GM10847 (cell line): ENCODE data around the gene XAF1.

Source experiments
- POLR2A ChIP-seq: IDR thresholded peaks from 2 replicates; pipeline ENCODE4 v1.6.1; 2011; ENCODE audit not compliant: insufficient read length; ENCODE audit errors: extremely low read depth

The XAF1 gene

DNA sequence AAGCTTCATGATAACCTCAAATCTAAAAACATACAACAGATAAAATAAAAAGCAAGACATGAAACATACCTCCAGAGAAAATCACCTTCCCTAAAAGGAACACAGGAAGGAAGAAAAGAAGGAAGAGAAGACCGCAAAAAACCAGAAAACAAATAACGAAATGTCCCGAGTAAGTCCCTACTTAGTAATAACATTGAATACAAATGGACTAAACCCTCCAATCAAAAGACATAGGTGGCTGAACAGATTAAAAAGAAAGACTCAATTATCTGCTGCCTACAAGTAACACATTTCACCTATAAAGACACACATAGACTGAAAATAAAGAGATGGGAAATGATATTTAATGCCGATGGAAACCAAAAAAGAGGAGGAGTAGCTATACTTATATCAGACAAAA is 26.4 kb downstream of the XAF1 start:
- no peak for TF ChIP-seq POLR2A

DNA sequence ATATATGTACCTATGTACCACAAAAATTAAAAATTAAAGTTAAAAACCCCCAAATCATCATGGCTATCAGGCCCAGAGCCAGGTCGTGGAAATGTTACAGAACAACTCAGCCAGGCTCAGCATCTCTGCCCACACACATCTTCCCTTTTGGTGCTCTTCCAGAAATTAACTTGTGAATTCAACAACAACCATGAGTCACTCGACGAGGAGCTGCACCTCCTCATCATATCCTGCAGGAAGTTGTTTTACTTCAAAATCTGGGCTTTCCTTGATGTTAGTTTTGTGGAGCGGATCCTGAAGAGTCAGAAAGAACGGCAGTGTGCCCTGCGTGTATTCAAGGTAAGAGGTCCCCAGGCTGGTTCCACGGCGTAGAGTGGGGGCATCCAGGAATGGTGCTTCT is 30.8 kb downstream of the XAF1 start:
- TF ChIP-seq POLR2A, result no peak

DNA sequence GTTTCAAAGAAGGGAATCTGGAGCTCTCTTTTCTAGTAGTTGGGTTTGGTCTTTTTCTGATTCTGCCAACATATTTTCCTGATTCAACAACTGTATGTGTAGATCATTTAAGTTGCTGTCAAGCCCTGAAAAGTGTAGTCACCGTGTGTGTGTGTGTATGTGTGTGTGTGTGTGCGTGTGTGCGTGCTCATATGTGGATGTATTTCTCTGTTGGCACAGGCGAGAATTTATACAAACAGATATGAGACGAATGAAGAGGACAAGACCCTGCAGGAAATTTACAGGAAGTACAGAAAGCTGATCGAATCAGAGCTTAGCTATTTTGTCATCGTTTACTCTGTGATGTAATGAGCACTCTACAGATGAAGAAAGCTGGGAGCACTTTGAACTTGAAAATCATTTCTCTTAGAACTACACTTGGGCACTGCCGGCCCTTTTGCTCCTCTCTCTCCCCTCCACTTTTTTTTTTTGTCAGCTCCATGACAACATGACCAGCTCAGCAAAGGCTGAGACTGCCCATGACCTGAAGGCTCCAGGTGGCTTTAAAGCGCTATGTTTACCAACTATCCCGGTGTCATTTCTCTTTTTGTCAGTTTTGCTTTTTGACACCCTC is 31.3 kb downstream of the XAF1 start:
- TF ChIP-seq POLR2A, result no peak

DNA sequence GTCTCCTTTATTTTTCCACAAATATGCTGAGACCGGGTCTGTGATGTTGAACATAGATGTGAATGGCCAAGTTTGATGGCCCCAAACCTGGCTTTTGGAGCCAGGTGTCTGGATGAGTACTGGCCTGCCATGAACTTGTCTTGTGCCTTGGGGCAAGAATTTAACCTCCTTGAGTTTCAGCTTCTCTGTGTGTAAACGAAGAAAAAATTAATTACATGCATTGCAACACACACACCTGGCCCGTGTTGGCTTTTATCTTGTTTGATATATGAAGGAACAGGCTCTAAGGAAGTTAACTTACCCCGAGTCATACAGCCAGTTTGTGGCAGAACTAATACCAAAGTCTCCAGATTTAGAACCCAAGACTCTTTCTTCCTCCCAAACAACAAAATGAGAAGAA is 33.3 kb downstream of the XAF1 start:
- TF ChIP-seq POLR2A, result no peak

DNA sequence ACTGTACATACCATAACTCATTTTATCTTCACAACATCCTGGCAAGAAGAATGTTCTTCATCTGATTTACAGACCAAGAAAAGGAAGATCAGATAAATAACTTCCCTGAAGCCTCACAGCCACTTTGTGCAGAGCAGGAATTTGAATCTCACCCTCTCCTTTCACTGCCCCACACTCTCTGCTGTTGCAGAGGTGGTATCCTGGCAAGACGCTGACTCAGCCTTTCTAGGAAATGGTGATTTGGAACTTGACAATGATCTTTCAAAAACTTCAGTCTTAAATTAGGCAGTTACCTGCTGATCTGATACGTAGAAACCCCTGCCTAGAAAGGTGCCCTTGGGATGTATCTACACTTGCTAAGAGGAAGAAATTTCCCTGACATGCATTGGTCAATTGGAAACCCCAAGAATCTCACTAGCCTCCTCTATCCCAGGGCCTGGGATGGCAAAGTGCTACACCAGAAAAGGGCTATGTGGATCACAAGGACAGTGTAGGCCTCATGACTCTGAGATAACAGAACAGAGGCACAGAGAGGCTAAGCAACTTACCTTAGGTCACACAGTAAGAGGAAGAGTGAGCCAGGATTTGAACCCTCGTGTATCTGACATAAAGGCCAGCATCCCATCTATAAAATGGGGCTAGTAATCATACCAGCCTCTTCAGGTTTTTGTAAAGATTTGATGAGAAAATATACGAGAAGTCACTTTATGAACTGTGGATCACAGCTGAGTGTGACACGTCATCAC is 38.1 kb downstream of the XAF1 start:
- no peak for TF ChIP-seq POLR2A

DNA sequence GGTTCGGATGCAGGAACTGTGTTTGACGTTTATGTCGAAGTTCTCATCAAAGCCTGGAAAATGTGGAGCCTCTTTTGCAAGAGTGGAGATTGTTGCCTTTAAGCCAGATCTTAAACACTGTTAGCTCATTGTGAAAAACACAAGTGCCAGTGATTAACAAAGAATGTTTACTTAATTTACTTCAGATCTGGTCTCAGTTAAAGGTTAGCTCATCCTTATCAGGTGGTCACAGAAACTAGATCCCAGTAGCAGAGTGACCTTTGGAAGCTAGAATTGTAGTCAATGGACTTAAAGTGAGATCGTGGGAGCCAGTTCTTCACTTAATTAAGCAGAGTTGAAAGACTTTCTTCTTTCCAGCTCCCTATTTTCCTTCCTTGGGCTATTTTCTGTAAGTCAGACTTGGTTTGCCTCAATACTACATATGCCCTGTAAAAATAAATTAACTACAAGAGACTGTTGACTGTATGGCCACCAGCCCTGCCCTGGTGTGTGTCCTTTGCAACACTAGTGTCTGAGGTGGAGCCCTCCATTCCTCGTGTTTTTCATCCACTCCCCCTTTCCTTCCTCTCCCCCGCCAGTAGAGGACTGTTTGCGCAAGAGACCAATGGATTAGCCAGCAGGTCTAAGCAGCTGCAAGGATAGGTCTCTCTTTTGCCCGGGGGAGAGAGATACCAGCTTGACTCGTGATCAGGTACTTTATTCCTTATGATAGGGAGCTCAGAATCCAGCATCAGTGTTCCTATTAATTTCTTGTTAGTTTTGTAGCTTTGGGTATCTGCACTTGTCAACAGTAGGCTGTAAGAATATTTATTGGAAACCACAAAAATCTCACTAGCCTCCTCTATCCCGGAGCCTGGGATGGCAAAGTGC is 40.4 kb downstream of the XAF1 start:
- no peak for TF ChIP-seq POLR2A

DNA sequence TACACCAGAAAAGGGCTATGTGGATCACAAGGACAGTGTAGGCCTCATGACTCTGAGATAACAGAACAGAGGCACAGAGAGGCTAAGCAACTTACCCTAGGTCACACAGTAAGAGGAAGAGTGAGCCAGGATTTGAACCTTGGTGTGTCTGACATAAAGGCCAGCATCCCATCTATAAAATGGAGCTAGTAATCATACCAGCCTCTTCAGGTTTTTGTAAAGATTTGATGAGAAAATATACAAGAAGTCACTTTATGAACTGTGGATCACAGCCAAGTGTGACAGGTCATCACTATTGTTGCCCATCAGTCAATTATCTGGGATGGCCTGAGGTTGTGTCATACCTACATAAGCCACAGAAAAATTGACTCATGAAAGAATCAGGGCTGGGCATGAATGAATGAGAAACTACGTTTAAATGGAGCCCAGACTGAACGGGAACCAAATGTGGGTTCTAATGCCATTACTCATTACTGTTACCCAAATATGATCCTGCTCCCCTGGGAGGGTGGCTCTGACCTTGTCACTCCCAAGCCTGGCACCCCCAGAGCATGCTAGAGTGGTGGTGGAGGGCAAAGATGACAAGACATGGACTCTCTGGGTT is 41.1 kb downstream of the XAF1 start:
- TF ChIP-seq POLR2A, result no peak

DNA sequence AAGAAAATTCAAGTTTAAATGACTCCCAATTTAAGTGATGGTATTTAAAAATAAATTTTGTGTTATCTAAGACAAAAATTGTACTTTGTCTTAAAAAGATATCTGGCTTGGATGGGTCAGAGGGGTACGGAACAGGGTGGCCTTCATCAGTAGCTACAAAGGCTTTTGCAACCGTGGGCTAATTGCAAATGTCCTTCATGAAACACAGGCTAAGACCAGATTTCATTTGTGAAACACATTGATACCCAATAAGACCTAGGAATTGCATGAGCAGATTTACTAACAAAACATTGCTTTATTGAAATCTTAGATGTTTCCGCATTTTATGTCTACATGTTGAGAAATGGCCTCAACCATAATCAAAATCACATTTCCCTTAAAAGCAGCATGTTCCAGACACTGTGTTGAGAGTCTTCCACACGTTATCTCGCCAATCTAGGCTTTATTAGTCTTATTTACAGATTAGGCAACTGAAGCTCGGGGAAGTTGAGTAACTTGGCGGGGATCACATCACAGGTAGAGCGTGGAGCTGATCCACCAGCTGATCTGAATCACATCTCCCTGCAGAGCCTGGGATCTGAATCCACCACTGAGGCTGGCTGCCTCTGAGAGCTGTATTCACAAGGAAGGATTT is 42.0 kb downstream of the XAF1 start:
- TF ChIP-seq POLR2A, result no peak

DNA sequence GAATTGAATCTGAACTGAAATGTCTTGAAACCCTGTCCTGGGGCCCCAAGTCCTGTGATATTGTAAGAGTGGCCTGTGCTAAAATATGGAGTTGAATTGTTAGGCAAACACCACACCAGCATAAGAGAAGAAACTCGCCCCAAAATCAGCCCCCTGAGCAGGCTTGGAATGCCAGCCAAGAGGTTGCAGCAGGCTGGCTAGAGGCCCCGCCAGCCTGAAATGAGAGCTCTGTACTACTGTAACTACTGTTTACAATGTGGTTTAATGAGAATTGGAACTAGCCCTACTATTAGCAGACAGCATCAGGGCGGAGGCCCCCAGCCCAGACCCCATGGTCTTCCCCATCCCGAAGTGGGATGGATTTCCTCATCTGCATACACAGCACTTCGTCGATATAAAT is 43.9 kb downstream of the XAF1 start:
- no peak for TF ChIP-seq POLR2A

DNA sequence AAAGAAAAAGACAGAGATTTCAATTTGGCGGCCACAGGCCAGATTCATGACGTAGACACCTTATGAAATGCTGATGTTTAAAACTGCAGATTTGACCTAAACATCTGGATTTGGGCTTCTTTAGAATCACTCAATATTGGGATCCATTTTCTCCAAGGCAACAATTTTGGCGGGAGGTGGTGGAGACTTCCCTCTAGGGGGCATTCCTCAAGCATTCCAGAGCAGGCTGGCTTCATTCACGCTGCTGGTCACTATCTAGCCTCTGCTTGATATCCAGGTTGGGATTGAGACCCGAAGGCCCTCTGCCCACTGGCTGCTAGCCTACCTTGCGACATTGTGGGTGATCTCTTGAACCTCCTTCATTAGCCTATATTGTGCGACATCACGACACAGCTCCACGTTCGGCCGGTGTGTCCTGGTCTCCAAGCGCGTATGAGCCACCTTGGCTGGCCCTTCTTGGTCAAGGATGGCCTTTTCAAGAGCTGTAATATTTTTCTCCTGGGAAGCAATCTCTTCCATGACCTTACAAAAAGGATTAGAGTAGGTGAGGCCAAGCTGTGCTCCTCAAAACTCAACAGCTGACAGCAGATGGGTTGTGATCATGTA is 44.7 kb downstream of the XAF1 start:
- TF ChIP-seq POLR2A, result no peak

DNA sequence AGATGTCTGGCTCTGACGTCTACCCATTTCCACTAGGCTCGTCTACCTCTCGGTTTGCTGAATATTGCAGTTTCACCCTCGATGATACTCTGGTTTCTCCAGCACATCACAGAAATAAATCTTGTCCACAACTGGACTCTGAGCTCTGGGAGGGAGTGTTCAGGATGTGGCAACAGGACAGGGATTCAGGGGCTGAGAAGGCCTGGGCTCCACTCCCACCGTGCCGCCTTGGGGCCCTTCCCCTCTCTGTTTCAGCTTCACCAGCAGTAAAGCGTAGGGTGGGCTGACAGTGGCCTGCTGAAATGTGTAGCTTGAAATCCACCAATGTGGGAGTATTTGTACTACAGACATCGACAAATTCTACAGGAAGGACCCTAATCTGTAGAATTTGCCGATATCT is 55.7 kb downstream of the XAF1 start:
- TF ChIP-seq POLR2A, result no peak

DNA sequence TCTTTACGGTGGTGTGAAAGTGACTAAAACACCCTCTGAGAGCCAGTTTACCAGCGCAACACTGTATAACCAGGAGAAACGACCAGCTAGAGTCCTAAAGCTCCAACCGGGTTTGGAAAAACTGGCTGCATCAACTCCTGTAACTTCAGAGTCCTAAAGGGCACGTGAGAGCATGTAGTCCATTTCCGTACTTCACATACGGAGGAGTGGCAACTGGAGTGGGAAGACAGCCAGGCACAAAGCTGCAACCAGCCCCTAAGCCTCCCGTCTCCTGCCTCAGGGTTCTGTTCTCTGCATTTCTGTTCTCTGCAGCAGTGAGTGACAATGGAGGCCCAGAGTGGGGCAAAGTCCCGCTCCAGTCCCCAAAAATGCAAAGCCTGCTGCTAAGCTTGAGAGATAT is 56.4 kb downstream of the XAF1 start:
- TF ChIP-seq POLR2A, result no peak

DNA sequence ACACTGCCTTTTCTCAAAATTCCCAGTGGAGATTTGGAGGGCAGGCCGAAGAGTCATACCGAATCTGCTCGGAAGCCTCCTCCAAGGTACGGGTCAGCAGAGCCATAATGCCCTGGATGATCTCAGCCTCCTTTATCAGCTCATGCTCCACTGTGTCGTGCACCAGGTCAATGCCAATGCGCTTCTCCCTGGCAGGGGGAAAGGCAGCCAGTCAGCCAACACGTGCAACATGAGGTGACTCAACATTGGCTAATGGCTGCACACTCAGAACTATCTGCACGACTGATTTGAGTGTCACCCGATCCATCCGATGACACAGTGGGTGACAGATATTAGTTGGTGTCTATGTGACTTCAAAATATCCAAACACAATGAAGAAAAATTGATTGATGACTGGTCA is 59.9 kb downstream of the XAF1 start:
- no peak for TF ChIP-seq POLR2A

DNA sequence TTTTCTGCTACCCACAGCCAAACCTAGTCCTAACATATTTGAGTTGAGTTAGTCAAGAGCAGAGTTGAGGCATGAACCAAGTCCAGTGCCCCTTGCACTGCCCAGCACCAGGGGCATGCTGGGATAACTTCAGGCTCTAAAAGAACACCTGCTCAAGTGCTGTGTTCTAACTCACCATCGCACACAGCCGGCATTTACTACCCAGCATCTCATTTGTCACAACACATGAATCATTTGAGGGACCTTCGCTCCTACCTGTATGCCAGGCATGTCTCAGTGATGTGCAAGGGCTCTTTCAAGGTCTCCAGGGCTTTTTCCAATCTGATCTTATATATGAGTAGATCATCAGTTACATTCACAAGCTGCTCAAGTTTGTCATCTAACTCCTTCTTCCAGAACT is 63.1 kb downstream of the XAF1 start:
- no peak for TF ChIP-seq POLR2A

DNA sequence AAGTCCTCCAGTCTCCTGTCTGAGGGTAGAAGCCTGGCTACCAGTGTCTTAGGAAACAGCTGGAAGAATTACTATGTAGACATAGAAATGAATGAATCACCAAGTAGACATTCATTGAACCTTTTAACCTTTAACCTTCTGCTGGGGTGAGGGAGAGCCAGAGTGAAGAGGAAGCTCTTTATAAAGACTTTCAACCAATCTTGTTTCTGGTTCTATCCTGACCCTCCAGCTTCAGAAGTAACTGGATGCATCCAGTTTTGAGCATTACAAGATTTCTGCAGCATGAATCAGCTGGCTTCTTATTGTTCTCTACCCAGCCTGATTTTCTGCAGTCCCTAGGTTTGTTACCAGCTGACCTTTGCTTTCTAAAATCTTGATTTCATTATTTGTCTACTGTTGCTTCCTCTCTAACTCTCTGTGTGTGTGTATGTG is 67.2 kb downstream of the XAF1 start:
- no peak for TF ChIP-seq POLR2A
